Stomach smooth muscle (tissue), 2 donors: ENCODE results near the gene GTF3C1.
"Not testable (repeated sequence)": the region's sequence is repeated elsewhere in the genome, so short reads cannot be mapped to it uniquely, and the experiment has no call there.

Experiments used
- H3K27ac ChIP-seq: one replicate; pipeline ENCODE4 v1.7.0; 2013; ENCODE audit warnings: mild to moderate bottlenecking, low read length, inconsistent platforms
- H3K27me3 ChIP-seq, 2 donors: one replicate each; pipeline ENCODE4 v1.7.0; 2013; ENCODE audit warnings: low read length in 2 of 2; ENCODE audit not compliant: insufficient read depth in 2 of 2, control insufficient read depth in 1 of 2
- H3K36me3 ChIP-seq, 2 donors: one replicate each; pipeline ENCODE4 v1.7.0; 2013; ENCODE audit warnings: low read length in 2 of 2; ENCODE audit not compliant: control insufficient read depth in 2 of 2, insufficient read depth in 2 of 2
- H3K4me1 ChIP-seq: one replicate; pipeline ENCODE4 v1.7.0; 2013; ENCODE audit warnings: low read length; ENCODE audit not compliant: control insufficient read depth, insufficient read depth
- H3K4me3 ChIP-seq, 2 donors: one replicate each; pipeline ENCODE4 v1.7.0; 2013; ENCODE audit warnings: low read length in 2 of 2
- H3K9ac ChIP-seq, 2 donors: one replicate each; pipeline ENCODE4 v1.7.0; 2013; ENCODE audit warnings: low read length in 2 of 2, mild to moderate bottlenecking in 1 of 2
- H3K9me3 ChIP-seq, 2 donors: one replicate each; pipeline ENCODE4 v1.7.0; 2013; ENCODE audit warnings: low read length in 2 of 2; ENCODE audit not compliant: control insufficient read depth in 2 of 2
- donor health status: healthy.
- donor health status: Pancreatic carcinoma.

GTF3C1 gene

DNA sequence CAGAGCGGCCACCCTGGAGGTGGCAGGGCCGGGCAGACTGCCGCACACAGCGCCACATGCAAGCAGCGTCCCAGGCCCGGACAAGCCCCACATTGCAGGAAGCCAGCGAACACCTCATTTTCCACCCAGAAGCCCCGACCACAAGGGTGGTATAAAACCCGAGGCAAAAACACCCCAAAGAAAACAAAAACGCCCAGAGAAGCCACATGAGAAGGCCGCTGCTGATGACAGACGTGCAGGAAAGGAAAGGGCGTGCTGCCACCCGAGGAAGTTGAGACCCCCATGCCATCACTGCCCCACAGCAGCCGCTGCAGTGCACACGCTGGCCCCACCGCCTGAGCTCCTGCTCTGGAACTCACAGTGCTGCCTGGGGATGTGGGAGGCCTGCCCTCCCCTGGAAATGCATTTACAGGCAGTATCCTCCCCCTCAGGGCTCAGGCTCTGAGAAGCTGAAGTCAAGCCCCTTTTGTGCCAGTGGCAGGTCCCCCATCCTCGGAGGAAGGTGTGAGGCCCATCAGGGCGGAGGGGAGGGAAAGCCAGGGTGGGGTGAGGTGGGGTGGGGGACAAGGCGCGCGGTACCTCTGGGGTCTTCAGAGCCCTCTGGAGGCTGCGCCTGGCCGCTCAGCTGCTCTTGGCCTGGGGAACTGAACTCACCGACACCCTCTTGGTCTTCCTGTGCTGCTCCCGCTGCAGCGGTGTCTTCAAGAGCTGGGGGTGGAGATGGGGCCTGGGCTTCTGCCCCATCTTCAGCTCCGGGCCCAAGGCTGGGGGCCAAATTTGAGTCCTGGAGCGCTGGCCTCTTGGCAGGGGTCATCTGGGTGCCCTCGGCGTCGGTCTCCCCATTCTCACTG, 85.7 kb downstream of the GTF3C1 start:
- Histone ChIP-seq H3K27me3 (no peaks in the 10 kb centered on the region), H3K36me3 (peaks cover 22 to 71% of the 10 kb centered on the region in 2 donors), H3K4me3 (no peak overlapping the region), H3K4me1 (peaks cover 6% of the 10 kb centered on the region), H3K9ac (no peak overlapping the region), H3K9me3 (no peaks in the 10 kb centered on the region), H3K27ac (no peak overlapping the region)

DNA sequence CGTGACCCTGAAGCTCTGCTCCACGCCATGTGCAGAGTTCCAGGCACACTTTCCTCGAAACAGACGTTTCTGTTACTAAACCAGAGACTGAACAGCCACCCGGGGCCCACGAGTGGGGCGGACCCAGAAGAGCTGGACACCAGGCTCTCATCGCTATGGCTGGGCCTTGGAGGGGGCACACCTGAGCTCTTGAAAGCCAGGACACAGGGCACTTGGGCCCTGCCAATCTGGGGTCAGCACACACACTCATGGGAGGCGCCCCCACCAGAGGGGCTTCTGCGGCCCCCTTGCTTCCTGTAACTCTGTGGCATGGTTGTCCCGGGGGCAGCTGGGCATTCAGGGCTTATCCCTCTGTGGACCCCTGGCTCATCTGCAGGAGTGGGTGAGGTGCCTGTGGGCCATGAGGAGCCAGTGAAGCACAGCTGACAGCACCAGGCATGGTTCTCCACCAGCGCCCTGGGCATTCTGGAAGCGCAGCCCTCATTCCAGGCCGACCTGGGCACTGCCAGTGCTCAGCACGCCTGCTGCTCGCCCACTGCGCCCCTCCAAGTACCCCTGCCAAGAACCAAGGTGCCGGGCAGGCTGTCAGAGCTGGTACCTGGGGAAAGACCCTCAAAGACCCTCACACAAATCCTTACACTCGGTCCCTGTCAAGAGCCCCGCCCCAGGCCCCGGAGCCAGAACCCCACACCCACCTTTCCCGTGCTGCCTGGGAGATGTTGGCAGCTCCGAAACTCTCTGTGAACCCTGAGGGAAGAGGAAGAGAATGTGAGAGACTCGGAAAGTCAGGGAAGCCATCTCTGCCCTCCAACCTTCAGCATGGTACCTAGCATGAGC, 86.6 kb downstream of the GTF3C1 start:
- Histone ChIP-seq H3K9me3 (no peaks in the 10 kb centered on the region), H3K4me3 (no peak overlapping the region), H3K27me3 (no peaks in the 10 kb centered on the region), H3K27ac (no peak overlapping the region), H3K9ac (no peak overlapping the region), H3K4me1 (peaks cover 6% of the 10 kb centered on the region), H3K36me3 (peaks cover 19 to 67% of the 10 kb centered on the region in 2 donors)

DNA sequence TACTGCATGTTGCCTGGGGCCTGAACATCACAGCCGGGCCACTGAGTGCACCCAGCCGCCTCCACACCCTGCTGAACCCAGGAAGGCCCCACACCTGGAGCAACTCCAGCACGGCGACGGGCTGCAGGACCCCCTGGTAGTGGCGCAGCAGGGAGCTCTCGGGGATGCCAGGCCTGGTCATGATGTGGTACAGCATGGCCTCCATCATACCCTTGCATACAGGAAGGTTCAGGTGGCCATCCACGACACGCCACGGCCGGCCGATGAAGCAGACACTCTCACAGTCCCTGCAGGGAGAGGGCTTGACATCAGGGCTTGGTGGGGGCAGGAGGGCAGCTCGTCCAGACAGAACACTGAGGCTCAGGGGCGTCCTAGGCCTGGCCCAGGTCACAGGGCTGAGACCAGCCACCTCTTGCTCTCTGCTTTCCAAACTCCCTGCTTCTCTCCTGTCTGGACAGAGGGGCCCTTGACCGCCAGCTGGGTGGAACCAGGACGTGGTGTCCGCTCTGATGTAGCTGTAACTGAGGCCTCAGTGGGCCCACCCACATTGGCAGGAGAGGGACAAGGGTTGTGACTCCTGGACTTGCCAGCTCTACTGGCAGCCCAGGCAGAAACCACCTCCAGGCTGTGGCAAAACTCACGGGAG, 87.4 kb downstream of the GTF3C1 start:
- Histone ChIP-seq H3K36me3 (peaks cover 14 to 61% of the 10 kb centered on the region in 2 donors), H3K27me3 (no peaks in the 10 kb centered on the region)

DNA sequence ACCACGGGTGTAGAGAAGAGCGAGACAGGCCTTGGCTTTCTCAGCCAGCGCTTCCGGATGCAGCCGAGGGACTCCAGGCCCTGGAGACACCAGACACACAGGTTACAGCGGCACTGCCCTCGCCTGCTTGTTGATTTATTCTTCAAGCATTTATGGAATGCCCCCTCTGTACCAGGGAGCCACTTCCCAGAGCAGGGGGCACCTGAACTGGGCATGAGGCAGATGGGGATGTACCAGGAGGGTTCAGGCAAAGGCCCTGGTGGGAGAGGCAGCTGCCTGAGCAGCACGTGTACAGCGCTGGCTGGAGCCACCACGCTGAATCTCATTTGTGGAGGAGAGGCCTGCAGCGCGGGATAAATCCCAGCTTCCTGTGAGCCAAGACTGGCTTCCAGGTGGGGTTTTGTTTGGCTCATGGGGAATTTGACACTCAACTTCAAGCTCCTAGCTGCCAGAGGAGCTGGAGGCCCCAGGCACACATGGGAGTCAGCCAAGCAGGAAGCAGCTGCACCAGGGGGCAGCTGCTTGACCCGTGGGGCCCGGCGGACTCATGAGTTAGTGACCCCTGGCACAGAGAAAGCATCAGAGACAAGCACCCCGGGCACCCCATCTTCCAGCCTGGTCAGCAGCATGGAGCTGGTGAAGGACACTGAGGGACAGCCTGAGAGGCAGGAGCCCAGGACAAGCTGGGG, 88.1 kb downstream of the GTF3C1 start:
- Histone ChIP-seq H3K4me1 (peaks cover 6% of the 10 kb centered on the region), H3K9ac (no peak overlapping the region), H3K9me3 (no peaks in the 10 kb centered on the region), H3K4me3 (no peak overlapping the region), H3K27me3 (no peaks in the 10 kb centered on the region), H3K27ac (no peak overlapping the region), H3K36me3 (peaks cover 14 to 54% of the 10 kb centered on the region in 2 donors)

More for the DNA sequence above, 87.4 kb downstream of the GTF3C1 start:
- no peak overlapping the region for H3K27ac ChIP-seq
- H3K9me3 ChIP-seq = no peaks in the 10 kb centered on the region
- H3K4me3 ChIP-seq = no peak overlapping the region
- no peak overlapping the region for H3K9ac ChIP-seq
- H3K4me1 ChIP-seq = peaks cover 6% of the 10 kb centered on the region

DNA sequence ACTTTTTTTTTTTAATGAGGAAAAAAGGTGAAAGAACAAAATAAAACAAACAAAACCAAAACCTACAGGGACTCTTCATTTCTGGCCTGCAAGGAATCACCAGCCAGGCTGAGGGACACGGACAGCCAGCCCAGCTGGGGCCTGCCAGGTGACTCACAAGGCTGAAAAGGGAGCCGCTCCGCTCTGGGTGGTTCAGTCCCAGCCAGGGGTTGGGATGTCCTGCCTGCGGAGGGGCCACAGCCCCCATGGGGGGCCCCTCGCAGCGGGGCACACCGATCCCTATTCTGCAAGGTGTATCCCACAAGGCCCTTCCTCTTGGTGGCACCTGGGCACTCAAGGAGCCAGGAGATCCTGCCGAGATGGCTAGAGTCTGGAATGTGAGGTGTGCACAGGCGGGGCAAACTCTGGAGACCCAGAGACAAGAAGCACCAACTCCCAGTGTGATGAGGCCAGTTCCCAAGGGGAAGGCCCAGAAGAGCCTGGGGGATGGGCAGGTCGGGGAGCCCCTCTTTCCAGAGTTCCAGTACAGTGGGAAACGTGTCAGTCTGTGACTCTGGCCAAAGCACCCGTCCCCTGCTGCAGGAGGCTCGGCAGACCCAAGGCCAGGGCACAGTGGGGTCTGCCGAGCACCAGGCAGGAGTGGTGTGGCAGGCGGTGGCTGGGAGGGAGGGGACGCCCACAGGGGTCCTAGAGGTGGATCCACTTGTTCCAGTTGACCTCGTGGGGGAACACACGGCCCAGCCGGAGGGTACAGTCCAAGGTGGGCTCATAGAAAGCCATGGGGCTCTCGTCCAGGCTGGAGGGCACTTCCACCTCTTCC, 88.8 kb downstream of the GTF3C1 start:
- H3K9ac ChIP-seq = no peak overlapping the region
- peaks cover 8 to 47% of the 10 kb centered on the region in 2 donors for H3K36me3 ChIP-seq
- peaks cover 6% of the 10 kb centered on the region for H3K4me1 ChIP-seq
- no peak overlapping the region for H3K27ac ChIP-seq
- no peaks in the 10 kb centered on the region for H3K9me3 ChIP-seq
- no peaks in the 10 kb centered on the region for H3K27me3 ChIP-seq
- H3K4me3 ChIP-seq = no peak overlapping the region

DNA sequence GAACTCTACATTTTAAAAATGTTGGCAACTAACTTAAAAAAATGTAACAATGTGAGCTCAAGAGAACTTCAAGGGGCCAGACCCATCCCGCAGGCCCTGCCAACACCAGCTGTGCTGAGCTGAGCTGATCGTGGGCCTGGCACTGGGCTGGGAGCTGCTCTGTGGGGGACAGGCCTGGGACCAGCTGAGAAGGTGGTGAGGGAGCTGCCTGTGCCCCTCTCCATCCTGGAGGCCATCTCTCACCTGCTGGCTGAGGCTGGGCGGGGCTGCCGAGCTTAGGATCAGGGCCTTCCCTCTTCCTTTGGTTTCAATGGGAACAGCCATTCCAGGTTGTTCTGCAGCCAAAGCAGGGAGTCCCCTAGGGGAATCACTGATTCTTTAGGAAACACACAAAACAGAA, 89.5 kb downstream of the GTF3C1 start:
- no peak overlapping the region for H3K9ac ChIP-seq
- H3K9me3 ChIP-seq = no peaks in the 10 kb centered on the region
- H3K36me3 ChIP-seq = peaks cover 3 to 41% of the 10 kb centered on the region in 2 donors
- peaks cover 6% of the 10 kb centered on the region for H3K4me1 ChIP-seq
- H3K27me3 ChIP-seq = no peaks in the 10 kb centered on the region
- H3K27ac ChIP-seq = no peak overlapping the region
- no peak overlapping the region for H3K4me3 ChIP-seq

DNA sequence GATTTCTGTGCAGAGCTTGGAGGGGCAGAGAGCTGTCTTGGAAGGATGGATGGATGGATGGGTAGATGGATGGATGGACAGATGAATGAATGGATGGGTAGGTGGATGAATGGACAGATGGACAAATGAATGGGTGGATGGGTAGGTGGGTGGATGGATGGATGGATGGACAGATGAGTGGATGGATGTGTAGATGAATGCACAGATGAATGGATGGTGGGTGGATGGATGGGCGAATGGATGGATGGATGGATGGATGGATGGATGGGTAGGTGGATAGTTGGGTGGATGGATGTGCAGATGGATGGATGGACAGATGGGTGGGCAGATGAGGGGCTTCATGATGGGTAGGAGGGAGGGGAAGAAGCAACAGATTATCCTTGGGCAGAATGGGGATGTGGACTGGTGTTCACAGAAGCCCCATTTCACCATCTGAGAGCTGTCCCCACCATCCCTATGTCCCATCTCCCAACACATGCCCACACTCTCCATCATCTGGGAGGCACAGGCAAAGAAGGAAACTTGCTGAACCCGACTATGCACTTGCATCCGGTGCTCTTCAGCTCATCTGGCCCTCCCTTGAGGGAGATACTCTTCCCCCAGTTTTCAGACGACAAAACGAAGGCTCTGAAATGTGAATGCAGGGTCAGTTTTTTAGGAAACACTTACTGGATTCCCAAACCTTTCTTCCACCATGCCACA, 90.6 kb downstream of the GTF3C1 start:
- Histone ChIP-seq H3K4me3 (no peak overlapping the region), H3K27me3 (no peaks in the 10 kb centered on the region), H3K27ac (no peak overlapping the region), H3K9me3 (no peaks in the 10 kb centered on the region), H3K36me3 (peaks cover 0 to 31% of the 10 kb centered on the region in 2 donors), H3K4me1 (peaks cover 6% of the 10 kb centered on the region), H3K9ac (peak overlapping the region in 1 of 2 donors; percentile 42)

DNA sequence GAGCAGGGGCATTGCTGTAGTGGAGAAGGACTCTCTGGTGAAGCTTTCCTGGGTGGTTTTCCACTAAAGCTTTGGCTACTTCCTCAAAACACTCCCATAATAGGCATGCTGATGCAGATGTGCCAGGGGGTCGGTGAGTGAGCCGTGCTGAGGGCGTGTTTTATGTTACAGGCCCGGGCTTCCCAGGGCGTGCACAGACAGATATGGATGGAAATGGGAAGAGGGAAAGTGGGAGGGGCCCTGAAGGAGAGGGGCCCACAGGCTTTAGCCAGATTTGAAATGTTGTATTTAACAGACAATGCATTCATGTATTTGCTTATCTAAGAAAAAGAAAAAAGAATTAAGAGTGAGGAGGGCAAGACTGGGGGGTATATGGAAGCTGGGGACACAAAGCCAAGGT, 91.5 kb downstream of the GTF3C1 start:
- no peak overlapping the region for H3K27ac ChIP-seq
- H3K9me3 ChIP-seq = no peaks in the 10 kb centered on the region
- H3K9ac ChIP-seq = no peak overlapping the region
- H3K27me3 ChIP-seq = peaks cover 0 to under 1% of the 10 kb centered on the region in 2 donors
- peaks cover 6% of the 10 kb centered on the region for H3K4me1 ChIP-seq
- H3K36me3 ChIP-seq = peaks cover 0 to 26% of the 10 kb centered on the region in 2 donors
- H3K4me3 ChIP-seq = no peak overlapping the region

DNA sequence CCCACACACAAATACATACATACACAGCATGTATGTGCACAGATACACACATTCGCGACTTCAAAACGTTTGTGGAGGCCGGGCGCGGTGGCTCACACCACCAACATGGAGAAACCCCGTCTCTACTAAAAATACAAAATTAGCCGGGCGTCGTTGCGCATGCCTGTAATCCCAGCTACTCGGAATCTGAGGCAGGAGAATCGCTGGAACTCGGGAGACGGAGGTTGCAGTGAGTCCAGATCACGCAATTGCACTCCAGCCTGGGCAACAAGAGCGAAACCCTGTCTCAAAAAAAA, 92.2 kb downstream of the GTF3C1 start:
- not testable (repeated sequence) for H3K27ac ChIP-seq, H3K9ac ChIP-seq, H3K4me1 ChIP-seq

More for the DNA sequence above, 92.2 kb downstream of the GTF3C1 start:
- H3K27me3 ChIP-seq, H3K9me3 ChIP-seq, H3K4me3 ChIP-seq: not testable (repeated sequence)
- peaks cover 0 to 21% of the 10 kb centered on the region in 2 donors for H3K36me3 ChIP-seq
